Smooth muscle cell of the brain vasculature (primary cell): ENCODE results near the gene SGCD.

Experiments
- DNase-seq: peaks from one replicate; pipeline ENCODE4 v3.0.0-alpha.2; 2012; ENCODE audit warnings: low read depth, low spot score

SGCD gene

DNA sequence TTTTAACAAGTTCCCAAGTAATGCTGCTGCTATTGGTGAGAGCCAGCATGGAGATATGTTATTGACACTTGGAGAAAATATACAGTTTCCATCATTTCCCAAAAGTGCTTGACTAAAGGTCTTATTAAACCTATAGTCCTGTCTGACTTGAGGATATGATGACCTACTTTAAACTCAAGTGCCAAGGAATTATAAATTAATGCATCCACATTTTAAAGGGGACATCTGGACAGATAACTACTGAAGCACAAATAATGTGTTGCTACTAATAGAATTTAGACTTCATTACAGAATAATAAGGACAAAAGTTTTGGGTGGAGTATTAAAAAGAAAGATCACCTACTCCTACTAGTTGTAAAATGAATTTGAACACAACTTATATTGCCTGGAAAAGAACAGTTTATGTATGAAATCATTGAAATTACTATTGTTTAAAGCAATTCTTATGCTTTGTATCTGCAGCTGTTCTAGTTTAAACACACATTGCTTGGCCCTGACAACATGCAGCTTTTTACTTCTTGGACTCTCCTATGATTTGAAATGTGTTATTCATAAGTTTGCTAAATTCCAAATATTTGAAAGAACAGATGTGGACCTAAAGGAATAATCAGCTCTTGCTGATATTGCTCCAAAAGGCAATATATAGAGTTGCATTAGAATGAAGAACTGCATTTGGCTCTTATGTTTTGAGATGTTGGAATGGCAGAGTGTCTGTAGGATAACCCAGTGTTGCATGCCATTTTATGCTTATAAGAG lies 73.4 kb downstream of the SGCD start:
- no peak for DNase-seq

DNA sequence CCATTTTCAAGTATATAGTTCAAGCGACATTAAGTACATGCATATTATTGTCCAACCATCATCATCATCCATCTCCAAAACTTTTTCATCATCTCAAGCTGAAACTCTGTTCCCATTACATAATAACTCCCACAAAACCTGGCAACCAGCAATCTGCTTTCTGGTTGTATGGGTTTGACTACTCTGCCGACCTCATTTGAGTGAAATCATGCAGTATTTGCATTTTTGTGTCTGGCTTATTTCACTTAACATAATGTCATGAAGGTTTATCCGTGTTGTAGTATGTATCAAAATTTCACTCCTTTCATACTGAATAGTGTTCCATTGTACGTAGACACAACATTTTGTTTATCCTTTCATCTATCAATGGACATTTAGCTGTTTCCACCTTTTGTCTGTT lies 74.8 kb downstream of the SGCD start:
- DNase-seq: no peak

GRCh38 chr5:156402387-156402921 lies 75.5 kb downstream of the SGCD start:
- no peak for DNase-seq

DNA sequence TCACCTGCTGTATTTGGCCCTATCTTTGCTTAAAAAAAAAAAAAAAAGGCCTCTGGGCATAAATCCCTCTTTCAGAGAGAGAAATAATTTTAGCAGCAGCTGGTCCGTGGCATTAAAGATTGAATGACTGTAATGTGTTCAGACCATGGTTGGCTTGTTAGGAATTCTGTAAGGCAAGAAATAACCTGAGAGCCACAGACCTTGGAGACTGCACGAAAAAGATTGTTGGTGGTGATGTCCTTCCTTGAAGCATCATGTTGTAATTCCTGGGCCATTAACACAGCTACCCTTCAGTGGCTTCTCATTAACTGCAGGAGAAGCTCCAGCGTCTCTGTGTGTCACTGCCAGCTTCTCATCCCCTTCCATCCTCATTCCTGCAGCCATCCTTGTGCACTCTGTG lies 79.0 kb downstream of the SGCD start:
- no peak for DNase-seq

DNA sequence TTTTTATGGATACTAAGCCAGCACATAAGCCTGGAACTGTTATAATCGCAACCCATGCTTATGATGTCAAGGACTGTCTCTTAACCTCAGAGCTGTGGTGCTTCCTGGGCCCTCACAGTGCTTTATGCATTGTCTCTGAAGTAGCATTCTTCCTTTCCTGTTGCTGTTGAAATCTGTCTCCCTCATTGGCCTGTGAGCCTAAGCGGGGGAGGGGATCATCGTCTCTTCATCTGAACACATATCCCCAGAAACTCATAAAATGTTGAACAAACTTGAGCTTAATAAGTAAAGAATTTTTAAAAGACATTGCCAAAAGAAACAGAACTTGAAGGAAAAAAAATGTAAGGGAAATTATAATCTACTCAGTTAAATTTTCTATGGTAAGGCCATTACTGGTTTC lies 80.3 kb downstream of the SGCD start:
- no peak for DNase-seq

DNA sequence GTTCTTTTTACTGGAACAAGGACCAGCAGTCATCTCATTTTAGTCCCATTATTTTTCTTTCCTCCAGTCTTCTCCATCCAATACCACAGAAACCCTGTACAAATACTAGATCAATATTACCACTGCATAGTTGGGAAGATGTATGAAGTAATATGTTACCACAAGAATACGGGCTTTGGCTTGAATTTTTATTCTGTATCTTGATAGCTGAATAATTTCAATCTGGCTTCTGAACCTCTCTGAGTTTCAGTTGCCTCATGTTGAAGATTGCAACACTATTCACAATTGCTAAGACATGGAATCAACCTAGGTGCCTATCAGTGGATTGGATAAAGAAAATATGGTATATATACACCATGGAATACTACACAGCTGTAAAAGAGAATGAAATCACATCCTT lies 82.9 kb downstream of the SGCD start:
- DNase-seq: no peak

GRCh38 chr5:156411185-156411613 lies 84.2 kb downstream of the SGCD start:
- peak; percentile 6 for DNase-seq

DNA sequence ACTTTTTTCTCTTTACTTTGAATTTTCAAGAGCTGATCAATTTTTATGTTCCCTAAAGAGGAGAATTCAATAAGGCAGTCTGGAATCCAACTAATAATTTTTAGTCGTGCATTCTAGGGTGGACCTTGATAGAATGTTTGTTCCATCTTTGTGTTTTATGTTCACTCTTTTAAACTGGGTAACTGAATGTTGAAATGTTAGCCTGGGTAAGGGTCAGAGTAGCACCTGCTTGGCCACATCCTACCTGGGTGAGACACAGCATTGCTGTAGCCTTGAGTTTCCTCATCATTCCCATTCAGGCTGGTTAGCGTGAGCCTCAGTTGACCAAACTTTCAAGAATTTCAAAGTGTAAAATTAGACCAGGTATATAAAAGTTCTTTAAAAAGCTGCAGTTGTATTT lies 85.0 kb downstream of the SGCD start:
- DNase-seq: no peak

DNA sequence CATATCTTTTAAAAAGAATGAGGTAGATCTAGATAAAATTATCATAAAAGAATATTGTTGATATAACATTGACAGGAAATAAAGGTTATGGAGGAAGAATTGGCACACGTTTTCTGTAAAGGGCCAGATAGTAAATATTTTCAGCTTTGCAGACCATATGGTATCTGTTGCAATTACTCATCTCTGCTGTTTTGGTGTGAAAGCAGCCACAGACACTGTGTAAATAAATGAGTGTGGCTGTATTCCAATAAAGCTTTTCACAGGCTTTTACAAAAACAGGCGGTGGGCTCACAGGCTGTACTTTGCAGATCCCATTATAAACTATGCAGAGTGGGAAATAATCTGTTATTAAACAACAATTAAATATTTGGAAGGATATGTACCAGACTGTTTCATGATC lies 87.4 kb downstream of the SGCD start:
- no peak for DNase-seq

GRCh38 chr5:156419661-156420060 lies 92.7 kb downstream of the SGCD start:
- no peak for DNase-seq

- no peak for DNase-seq
Observed at GRCh38 chr5:156420665-156421064, 93.7 kb downstream of the SGCD start.

DNA sequence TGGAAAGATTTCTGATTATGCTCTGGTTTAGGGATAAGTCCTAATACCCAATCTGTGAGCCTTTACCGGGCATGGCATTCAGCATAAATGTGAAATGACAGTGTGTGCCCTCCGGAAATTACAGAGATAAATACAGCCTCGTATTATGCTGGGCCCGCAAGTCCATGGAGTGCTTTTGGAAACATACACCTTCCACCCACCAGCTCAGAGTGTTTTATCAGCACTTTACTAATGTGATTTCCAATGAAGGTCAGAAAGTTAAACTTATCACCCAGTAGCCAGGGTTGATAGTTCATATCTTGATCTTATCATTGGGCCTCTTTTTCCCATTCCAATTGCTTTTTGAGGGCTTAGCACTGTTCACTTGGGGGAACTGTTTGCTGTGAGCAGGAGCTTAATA lies 94.8 kb downstream of the SGCD start:
- no peak for DNase-seq

GRCh38 chr5:156423597-156423996 lies 96.6 kb downstream of the SGCD start:
- DNase-seq: no peak

- DNase-seq: no peak
Observed at GRCh38 chr5:156427315-156427714, 100.4 kb downstream of the SGCD start.

GRCh38 chr5:156431956-156432829 lies 105.2 kb downstream of the SGCD start:
- DNase-seq: no peak

GRCh38 chr5:156432830-156433105 lies 105.8 kb downstream of the SGCD start:
- DNase-seq: no peak

- DNase-seq: no peak
Observed at GRCh38 chr5:156434471-156434870, 107.5 kb downstream of the SGCD start.

DNA sequence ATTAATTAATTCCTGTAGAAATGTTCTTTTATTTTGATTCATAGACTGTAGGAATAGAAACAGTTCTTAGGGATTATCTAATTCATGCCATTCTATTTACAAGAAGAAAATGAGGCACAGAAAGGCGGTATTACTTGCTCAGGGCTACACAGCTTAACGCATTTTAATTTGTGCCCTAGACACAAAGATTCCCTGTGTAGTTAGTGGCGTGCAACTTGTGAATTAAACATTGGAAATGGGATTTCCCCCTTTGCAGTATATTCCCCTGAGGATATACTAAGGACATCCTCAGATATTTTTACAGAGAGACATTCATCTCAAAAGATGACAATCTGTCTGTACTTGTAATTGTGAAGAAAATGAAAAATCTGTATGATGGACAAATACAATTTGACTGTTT lies 108.1 kb downstream of the SGCD start:
- DNase-seq: no peak

DNA sequence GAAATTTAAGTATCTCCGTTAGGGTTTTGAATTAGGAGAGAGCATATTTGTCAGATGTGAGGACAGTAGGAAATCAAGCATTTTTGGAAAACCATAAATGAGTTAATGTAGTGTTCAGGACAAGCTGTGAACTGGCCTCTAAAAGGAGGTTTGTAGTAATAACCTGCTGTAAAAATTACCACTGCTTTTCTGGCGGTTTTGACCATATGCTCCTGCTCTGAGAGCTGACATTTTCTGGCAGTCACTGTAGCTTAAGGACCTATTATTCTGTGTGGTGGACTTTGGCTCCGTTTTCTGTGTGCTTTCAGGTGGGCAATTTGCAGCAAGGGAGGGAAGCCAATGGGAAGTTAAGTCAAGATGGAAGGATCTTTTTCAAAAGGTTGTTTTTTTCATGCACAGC lies 111.1 kb downstream of the SGCD start:
- no peak for DNase-seq

DNA sequence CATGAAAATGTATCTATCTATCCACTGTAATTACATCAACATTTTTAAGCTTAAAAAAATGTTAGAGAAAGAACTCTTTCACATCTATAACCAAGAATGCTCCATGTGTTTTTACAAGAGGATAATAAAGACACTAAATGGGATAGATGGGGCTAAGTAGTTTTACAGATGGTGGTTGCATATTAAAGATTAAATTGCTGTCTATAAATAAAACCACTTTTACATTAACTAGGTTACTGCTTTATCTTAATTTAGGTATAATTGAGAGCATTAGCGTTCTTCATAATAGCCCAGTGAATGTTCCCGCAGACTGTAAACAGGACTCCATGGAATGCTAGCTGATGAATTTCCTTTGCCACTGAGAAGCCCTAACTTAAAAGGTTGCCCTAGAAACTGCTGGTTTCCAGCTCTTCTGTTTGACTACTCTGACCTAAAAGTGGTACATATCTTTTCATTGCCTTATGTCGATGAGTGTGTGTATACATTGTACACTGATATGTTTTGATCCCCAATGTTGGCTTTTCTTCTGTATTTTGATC lies 117.9 kb downstream of the SGCD start:
- DNase-seq: no peak

GRCh38 chr5:156446526-156446925 lies 119.6 kb downstream of the SGCD start:
- no peak for DNase-seq

GRCh38 chr5:156450778-156451177 lies 123.8 kb downstream of the SGCD start:
- no peak for DNase-seq

GRCh38 chr5:156451505-156451904 lies 124.5 kb downstream of the SGCD start:
- no peak for DNase-seq
